T-helper 2 cell treated with Interferon-gamma antibody and Interleukin-4, amounts not matched to agents 100 ng/mL and 5 ng/mL, for 36 hours (primary cell): ENCODE measurements around the gene JADE2. TPM values are rescaled to one million over a fixed set of nuclear protein-coding genes. Genes with fewer than 3 reads are reported as not detected.

ENCODE experiments used
- intact Hi-C: fragments of 100-400 bp; cut with micrococcal nuclease; formaldehyde crosslinking; loops from one replicate; pipeline ENCODE4 v1.15.1; 2023
- total RNA-seq: library from RNA; stranded (reverse); gene quantifications from 2 replicates; pipeline ENCODE4 v1.2.3, GENCODE V29; 2022

The JADE2 gene
- total RNA-seq, 1 donor from 2014 or later: 81.1 TPM

DNA sequence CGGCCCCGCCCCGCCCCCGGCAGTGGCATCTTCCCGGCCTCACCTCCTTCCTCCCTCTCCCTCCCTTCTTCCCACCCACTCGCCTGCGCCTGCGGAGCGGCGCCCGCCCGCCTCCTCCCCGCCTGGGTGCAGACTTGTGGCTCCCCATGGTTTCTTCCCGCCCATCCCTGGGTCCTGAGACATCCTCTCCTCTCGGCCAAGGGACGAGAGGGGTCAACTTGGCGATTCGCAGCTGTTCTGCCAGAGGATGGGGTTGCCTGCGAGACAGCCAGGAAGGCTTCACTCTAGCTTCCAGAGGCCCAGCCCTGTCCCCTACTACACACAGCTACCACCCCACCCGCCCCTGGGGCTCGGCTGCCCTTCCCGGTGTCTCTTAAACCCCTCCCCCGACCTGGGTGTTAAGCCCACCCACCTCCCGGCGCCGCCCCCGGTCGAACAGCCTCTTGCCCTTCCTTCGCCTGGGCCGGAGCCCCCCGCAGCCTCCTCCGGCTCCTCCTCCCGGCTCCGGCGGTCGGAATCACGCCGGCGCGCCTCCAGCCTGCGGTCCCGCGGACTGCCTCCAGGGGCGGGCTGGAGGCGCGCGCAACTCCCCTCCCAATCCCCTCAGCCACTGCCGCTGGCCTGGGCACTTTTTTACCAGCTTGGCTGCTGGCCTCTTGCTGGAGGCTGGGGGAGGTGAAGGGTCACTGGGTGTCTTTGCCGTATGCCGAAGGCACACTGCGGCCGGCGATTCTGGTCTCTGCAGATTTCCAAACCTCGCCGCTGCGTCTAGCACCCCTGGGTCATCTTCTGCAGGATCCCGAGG is 1.9 kb downstream of the JADE2 start:
- intact Hi-C loops: loop anchor here (1.0 to 10.0 kb wide), 8 partner anchors 17 to 523 kb away; partner anchors contain the start of genes CAMLG, CDKN2AIPNL, PCBD2 and SKP1

DNA sequence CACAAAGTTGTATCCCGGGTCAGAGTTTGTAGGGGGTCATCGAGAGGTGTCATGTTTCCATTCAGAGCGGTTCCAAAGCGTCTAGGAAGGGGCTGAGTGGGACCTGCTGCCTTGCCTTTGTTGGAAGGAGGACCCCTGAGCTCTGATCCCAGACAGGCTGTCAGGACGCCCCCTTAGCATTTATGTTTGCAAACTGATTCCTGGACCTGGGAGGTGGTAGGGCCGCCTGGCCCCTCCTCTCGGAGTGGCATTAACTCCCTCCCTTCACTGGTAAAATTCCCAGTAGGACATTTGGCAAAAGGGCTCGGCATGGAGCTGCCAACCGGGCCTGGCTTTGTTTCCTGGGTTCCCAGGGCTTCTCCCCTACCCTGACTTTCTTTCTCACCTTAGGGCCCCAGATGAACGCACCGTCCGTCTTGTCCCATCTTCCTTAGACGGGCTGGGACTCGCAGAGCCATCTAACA is 2.5 kb downstream of the JADE2 start:
- intact Hi-C loops: loop anchor here (1.0 to 10.0 kb wide), 8 partner anchors 17 to 523 kb away; partner anchors contain the start of genes CAMLG, CDKN2AIPNL, PCBD2 and SKP1

DNA sequence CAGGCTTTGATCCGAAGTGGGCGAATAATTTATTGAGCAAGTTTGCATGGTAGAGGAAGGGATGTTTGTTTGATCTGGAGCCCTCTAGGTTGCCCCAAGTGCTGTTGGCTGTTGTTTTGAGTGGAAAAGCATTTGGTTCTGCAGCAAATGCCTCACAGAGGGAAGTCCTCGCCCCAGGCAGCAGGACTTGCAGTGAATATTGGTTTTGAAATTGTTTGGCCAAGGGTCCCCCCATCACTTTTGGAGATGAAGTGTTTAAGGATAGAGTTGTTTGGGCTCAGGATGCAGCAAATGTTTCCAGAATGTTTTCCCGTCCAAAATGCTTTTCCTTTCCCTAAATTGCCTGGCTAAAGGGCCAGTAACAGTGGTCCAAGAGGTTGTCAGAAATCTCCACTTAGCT is 3.1 kb downstream of the JADE2 start:
- intact Hi-C loops: loop anchor here (10.0 kb wide), 3 partner anchors 64 to 524 kb away; partner anchors contain the start of genes PCBD2 and VDAC1

DNA sequence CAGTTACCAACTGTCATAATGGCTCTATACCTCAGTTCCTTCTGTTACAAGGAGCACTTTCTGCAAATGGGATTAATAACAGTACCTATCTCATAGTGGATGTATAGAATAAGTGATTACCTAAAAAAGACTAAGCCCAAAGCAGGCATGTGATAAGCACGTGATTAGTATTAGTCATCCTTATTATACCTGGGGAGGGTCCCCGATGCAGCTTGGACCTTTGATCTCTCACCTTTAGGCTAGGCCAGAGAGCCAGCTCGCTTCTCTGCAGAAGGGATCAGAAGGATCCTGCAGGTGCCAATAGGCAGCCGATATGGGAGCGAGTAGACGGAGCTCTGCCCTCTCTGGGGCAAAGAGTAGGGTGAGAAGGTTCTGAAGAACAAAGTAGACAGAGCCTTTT is 4.0 kb downstream of the JADE2 start:
- intact Hi-C loops: loop anchor here (10.0 kb wide), 3 partner anchors 65 to 525 kb away; partner anchors contain the start of genes PCBD2 and VDAC1

DNA sequence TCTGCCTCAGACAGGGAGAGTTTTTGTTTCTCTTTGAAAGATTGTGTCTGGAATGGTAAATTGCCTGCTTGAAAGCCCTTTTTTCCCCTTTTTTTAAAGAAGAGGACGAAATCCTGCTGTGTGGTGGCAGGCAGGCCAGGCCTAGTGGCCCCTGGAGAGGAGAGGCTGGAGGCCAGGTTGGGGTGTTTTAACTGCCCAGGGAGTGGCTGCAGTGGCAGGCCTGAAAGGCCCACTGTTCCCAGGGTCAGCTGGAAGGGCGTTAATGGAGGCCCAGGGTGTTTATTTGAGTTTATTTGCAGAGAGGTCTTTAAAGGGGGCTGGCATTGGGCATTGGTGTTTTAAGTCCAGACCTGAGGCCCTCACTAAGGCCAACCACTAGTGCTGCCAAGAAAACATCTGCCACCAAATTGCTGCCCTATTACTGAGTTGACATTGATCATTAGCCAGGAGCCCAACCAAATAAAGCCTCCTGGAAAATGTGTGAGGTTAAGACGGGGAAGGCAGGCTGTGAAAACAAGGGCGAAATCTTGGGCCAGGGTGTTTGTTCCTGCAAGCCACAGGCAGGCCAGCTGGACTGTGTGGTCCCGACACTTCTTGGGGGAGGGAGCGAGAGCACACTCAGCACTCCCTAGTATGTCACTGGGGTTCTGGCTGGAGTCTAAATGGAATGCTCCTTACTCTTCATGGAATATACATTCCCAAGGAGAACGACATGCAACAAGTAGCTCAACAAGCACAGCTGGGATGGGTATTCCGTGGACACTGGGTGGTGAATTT is 5.0 kb downstream of the JADE2 start:
- intact Hi-C loops: no loop called here

DNA sequence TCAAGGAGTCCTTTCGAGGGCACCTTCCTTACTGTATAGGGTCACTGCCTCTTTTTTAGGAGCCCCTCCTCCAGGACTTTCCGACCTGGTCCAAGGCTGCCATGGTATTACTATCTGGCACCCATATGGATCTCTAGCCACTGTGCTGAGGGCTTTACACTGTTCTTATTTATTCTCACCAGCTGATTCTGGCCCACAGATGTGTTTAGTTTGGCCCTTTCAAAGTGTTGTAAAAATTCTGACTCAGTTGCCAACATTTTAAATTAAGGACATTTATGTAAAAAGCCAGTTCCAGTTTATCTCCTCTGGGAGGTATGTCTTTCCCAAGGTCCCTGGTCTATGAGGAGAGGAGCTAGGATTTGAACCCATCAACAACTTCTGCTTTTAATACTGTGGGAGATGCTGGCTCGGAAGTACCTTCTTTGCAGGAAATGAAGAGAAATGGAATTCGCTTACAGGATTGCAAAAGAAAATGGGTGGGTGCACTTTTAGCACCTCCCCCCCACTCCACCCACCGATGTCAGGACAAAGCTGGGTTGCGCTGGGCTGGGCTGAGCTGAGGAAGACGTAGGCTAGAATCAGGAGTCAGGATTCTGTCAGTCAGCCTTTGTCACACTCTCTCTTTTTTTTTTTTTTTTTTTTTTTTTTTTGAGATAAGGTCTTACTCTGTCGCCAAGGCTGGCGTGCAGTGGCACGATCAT is 7.8 kb downstream of the JADE2 start:
- intact Hi-C loops: no loop called here

DNA sequence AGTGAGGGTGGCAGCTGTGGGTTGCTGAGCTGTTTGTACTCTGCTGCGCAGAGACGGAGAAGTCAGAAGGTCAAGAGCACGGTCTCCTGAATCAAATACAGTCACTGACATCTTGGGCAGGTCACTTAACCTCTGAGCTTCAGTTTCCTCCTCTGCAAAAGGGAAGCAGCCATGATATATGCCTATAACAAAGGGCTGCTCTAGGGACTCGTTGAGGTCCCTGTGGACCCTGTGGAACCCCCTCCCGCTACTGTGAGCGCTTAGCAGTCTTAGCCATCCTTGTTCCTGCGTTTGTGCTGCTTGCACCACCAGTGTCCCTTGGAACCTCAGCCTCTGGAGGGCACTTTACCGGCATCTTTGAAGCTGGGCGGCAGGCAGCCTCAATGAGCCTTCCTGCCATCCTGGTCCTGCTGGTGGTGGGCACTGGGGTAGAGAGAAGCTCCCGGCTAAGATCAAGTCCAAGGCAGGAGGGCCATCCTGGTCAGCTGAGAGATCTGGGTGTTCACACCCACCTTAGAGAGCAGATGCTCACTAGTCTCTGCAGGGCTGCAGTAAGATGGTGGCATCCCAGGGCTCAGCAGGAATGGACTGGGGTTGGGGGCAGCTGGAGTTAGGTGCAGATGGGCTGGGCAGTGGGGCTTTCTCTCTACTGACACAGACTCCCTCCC is 8.7 kb downstream of the JADE2 start:
- intact Hi-C loops: no loop called here

DNA sequence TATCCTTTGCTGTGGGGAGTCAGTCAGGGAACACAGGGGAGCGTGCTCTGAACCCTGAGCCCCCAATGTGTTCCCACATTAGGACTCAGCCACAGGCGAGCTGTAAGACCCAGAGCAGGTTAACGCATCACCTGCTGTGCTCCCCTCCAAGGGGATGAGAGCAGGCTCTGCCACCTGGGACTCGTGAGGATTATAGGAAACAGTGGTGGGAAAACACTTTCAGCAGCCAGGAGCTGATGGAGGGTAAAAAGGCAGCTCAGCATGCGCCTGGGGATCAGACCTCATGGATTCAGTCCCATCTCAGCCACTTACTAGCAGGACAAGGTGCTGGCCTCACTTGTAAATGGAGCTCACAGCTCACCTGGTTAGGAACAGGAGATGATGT is 9.2 kb downstream of the JADE2 start:
- intact Hi-C loops: no loop called here

DNA sequence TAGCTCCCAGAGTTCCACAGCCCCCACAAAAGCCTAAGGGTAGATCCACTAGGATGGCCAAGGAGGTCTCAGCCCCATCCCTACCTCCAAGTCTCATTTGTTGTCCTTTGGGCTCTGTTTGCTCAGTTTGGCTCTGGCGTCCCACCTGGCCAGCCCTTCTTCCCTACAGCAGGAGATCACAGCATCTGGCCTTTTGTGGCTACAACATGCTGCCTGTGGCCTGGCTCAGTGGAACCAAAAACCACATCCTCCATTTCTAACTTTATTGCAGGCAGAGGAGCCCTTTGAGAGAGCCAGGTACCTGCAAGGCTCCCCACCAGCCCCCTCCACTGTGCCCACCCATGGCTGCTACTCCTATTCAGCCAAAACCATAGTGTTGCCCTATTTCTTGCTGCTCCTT is 11.4 kb downstream of the JADE2 start:
- intact Hi-C loops: no loop called here

DNA sequence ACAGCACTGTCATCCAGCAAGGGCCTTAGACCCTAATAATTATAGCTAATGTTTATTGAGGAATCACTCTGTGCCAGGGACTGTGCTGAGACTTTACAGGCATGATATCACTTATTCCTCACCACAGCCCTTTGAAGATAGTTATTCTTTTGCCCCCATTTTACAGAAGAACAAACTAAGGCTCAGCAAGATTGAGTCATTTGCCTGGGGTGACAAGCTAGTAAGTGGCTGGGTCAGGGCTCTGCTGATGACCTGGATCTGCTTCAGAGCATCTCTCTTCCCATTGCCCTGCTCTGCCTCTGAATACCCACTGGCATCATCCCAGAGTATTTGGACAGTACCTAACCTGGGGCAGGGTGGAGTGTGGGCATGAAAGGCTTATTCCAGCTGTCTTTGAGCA is 11.8 kb downstream of the JADE2 start:
- intact Hi-C loops: no loop called here

DNA sequence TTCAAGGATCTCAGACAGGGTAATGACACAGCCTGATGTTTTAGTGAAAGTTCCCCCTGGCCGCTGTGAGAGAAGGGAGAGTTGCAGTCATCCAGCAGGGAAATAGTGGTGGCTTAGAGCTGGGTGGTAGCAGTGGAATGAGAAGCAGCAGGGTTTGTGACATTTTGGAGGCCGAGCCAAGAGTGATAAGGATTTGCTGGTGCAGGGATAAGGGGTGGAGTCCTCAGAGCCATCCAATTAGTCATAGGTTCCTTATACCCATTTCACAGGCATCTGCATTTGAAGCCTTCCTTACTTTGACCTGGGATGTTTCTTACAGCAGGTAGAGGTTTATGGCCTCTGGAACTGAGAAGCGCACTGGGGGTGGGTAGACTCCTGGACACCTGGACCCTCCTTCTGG is 12.8 kb downstream of the JADE2 start:
- intact Hi-C loops: no loop called here

DNA sequence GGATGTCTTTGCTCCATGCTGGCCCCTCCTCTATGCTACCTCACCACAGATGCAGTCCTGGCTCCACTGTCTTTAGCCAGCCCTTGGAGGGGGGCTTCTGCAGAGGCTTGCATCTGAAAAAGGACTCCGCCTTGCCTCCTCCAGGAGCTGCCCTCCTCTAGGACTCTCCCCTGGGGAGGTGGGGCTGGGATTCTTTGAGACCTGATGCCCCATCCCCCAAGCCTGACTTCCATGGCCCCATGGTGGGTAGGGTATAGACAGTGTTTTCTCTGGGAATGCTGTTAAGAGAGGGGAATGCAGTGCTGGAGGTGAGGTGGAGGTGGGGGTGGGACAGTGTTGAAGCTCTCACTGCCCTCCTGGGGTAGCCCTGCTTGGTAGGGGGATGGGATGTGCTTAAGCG is 14.3 kb downstream of the JADE2 start:
- intact Hi-C loops: no loop called here

DNA sequence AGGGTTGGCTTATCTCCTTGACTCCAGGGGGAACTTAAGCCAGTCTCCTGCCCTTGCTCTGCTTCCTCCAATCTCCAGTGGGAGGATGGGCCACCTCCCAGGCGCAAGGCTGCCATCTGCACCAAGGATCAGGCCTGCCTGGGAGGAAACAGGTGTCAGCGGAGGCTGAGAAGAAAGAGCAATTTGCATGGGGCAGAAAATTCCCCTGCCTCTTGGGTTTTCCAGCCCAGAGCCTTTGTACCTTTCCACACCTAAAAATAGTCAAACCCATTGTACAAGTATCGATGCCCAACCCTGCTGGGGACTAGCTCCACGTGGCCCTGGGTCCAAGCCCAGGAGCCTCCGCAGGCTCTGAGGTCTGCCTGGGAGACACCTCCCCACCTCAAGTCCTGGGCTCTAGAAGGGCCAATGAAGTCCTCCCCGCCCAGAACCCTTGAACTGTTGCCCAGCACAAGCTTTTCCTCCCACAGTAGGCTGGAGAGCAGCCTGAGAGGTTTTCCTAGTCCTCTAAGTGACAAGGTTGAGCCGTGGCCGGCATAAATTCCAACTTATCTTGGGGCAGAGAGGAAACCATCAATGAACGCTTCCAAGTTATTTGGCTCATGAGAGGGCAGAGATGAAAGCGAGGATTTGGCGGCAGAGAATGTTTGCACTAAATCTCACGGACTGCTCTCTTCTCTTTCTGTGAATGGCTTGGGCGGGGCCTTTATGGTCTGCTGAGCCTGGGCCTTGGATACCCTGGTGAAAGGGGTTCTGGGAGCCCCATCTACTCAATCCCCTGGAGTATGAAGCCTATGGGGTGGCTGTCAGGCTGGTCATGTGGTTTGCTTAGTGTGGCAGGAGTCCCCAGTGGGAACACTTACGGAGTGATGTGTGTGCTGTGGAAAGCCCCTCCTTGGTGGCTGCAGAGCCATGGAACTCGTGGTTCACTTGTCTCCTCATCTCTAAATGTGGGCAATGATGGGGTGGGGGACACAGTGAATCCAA is 15.6 kb downstream of the JADE2 start:
- intact Hi-C loops: no loop called here

DNA sequence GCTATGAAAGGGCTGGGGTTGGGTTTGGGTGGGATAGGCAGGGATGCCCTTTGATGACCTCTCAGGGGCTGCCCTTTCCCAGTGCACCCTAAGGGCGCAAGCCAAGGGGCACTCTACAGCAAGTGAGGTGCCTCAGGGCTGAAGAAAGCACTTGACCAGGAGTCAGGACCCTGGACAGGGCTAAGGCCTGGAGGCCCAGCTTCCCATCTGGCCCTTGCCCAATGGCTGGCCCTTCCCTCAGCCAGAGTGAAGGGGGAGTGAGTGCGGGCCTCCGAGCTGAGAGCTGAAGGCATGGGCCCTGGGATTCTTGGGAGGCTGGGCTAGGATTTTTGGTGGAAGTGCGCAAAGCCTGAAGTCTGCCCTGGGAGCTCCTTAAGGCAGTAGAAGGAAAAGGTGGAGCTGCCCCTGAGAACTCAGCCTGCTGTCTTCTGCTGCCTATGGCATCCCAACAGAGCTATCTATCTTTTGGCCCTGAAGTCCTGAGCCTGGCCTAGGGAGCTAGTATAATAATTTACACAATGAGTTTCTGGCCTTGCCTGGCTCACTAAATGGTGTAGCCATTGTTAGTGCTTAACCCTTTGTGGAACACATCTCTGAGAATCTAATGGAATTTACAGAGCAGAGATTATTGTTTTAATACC is 16.4 kb downstream of the JADE2 start:
- intact Hi-C loops: no loop called here

DNA sequence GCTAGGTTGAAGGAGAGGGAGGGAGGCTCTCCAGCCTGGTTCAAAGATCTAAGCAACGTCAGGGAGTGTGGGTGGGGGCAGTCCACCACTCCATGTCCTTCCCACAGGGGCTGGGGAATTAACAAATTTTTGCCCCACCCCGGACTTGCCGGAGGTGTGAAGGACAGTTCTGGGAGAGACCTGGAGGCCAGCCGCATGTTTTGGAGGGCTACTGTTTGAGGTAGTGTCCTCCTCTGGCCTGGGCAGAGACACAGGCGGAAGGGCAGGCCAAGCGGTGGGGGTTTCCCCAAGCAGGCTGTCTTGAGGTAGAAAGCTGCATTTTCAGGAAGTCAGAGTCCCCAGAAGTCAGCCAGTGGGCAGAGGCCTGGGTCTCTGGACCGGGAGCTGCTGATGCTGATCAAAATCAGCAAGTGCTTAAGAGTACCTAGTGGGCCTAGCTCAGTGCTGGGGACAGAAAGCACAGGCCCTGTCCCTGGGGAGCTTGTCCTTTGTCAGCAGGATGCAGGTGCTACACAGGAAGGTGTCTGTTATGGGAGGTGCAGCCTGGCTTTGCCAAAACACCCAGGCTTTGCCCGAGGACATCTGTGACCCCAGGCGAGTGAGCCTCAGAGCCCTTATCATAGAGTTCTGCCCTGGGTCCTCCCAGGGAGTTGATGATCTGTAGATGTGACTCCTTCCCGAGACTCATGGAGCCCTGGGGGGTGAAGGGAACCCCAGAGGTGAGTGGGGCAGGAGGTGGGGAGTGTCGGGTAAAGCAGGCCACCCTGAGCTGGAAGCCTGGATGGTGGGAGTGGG is 18.5 kb downstream of the JADE2 start:
- intact Hi-C loops: loop anchor here (2.0 kb wide), 1 partner anchor 17 kb away; no protein-coding TSS in a partner anchor

DNA sequence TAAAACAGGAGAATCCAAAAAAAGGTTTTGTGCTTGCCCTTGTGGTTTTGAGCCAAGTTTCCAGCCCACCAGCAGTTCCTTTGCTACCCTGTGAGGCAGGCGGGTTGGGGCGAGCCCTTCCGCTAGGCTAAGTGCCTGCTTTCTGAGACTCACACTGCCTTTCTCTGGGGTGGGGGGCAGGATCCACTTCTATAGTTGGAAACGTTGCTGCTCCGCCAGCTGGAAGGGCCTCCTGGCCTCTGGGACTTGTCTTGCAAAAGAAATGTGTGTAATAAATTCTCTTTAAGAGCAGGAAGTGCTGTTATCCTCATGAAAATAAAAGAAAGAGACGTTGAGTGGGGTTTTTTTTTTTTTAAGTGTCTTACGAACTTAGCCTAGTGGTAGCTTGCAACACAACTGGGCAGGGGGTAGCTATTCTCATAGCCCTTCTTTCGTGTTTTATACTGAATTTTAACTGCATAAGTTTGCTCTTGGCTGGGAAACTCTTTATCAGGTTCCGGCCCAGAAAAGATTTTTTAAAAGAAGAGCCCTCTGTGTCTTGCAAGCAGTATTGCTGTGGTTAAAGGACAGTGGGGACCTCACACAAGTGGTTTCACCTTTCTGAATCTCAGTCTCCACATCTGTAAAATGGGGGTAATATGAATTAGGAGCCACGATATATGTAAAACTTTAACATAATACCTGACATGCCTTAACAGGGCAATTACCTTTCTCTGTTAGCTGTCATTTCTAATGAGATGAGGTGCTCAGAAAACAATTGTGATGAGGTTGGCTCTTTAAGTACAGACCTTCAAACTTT is 19.8 kb downstream of the JADE2 start:
- intact Hi-C loops: loop anchor here (2.0 kb wide), 1 partner anchor 18 kb away; no protein-coding TSS in a partner anchor

DNA sequence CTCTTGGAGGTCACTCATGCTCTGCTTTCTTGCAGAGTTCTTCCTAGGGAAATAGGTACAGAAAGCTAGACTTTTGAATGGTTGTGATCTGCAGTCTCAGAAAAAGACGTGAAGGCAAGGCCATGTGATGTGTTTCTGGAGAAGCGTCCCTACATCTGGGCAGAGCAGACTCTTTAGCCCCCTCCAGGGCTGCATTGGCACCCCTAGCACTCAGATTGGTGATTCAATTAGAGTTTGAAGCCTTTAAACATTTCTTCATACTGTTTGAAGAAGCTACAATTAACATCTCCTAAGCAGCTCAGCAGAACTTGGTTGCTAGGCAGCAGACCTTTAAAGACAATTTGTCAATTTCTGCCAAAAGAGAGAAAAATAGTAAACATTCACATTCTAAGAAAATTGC is 21.6 kb downstream of the JADE2 start:
- intact Hi-C loops: no loop called here

DNA sequence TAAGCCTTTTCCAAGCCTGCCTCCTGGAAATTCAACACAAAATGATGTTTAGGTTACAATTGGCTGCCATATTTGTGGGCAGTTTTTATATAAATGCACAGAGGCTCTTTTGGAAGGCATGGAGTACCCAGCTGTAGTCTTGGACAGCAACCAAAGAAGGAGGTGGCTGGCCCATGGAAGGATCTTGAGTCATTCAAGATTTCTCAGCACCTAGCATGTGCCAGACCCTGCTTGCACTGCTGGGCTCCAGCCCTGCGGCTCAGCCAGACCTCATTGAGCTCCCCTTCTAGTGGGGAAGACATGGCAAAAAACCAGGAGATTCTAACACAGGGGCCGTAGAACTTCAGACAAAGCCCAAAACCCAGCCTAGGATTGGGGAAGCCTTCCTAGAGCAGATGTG is 22.1 kb downstream of the JADE2 start:
- intact Hi-C loops: no loop called here
